Thoracic aorta (tissue), 2 donors: ENCODE results near the gene DUSP15. TPM values are rescaled to one million over a fixed set of nuclear protein-coding genes. Genes with fewer than 3 reads are reported as not detected.
A peak's percentile ranks its signal among the peaks of the same experiment; 100 is the strongest.
"Not testable (repeated sequence)": the region's sequence is repeated elsewhere in the genome, so short reads cannot be mapped to it uniquely, and the experiment has no call there.

Experiments used
- ATAC-seq: fragments of 150-250 bp; one replicate; pipeline ENCODE4 v1.8.0; 2017; ENCODE audit warnings: low read depth; ENCODE audit not compliant: insufficient number of reproducible peaks, low FRiP score
- DNase-seq: peaks from one replicate; pipeline ENCODE4 v3.0.0-alpha.2; 2020; ENCODE audit warnings: low spot score
- H3K27ac ChIP-seq, 2 donors: fragments of 200-600 bp; sonication (generic); 1 replicate in 1 of 2; 2 replicates in 1 of 2; pipeline ENCODE4 v1.5.1; 2016; ENCODE audit warnings: mild to moderate bottlenecking in 2 of 2, moderate library complexity in 2 of 2
- H3K27me3 ChIP-seq: fragments of 200-600 bp; sonication (generic); replicated peaks from 2 replicates; pipeline ENCODE4 v1.6.0; 2016; ENCODE audit warnings: mild to moderate bottlenecking; ENCODE audit not compliant: insufficient read depth
- H3K36me3 ChIP-seq: fragments of 200-600 bp; sonication (generic); one replicate; pipeline ENCODE4 v1.5.1; 2016
- H3K4me1 ChIP-seq, 2 donors: fragments of 200-600 bp; sonication (generic); 1 replicate in 1 of 2; 2 replicates in 1 of 2; pipeline versions ENCODE4 v1.5.1 to v1.6.0; 2016; ENCODE audit warnings: low read depth in 2 of 2, mild to moderate bottlenecking in 1 of 2; ENCODE audit not compliant: control insufficient read depth in 1 of 2
- H3K4me3 ChIP-seq: fragments of 200-600 bp; sonication (generic); 2 replicates; pipeline ENCODE4 v1.5.1; 2016; ENCODE audit warnings: mild to moderate bottlenecking
- H3K9me3 ChIP-seq: fragments of 200-600 bp; sonication (generic); 2 replicates; pipeline ENCODE4 v1.5.1; 2016
- total RNA-seq, 2 donors: library from RNA; depleted of rRNA; stranded (reverse); fragments of >200 nt; gene quantifications; one replicate each; pipeline versions ENCODE4 v1.1.0 to v1.2.3, GENCODE V29; 2016
- TF ChIP-seq, protein P1 (sequence below): fragments of 200-600 bp; sonication (generic); IDR thresholded peaks from one replicate; pipeline ENCODE4 v1.5.1; 2019; ENCODE audit warnings: antibody characterized with exemption

DUSP15 gene
- total RNA-seq, 2 donors from 2014 or later, result 3.9 to 5.6 TPM

GRCh38 chr20:31829731-31830130, 40.6 kb downstream of the DUSP15 start:
- H3K36me3 ChIP-seq, result no peaks in the 10 kb centered on the region
- H3K9me3 ChIP-seq, result no peaks in the 10 kb centered on the region
- ATAC-seq, result no peak
- no peaks in the 10 kb centered on the region for H3K27me3 ChIP-seq
- no peak overlapping the region for H3K4me3 ChIP-seq
- DNase-seq, result no peak
- no peak overlapping the region for H3K27ac ChIP-seq
- TF ChIP-seq, protein P1, sequence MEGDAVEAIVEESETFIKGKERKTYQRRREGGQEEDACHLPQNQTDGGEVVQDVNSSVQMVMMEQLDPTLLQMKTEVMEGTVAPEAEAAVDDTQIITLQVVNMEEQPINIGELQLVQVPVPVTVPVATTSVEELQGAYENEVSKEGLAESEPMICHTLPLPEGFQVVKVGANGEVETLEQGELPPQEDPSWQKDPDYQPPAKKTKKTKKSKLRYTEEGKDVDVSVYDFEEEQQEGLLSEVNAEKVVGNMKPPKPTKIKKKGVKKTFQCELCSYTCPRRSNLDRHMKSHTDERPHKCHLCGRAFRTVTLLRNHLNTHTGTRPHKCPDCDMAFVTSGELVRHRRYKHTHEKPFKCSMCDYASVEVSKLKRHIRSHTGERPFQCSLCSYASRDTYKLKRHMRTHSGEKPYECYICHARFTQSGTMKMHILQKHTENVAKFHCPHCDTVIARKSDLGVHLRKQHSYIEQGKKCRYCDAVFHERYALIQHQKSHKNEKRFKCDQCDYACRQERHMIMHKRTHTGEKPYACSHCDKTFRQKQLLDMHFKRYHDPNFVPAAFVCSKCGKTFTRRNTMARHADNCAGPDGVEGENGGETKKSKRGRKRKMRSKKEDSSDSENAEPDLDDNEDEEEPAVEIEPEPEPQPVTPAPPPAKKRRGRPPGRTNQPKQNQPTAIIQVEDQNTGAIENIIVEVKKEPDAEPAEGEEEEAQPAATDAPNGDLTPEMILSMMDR, result no peak
- H3K4me1 ChIP-seq, result peaks cover 0 to 11% of the 10 kb centered on the region in 2 donors

DNA sequence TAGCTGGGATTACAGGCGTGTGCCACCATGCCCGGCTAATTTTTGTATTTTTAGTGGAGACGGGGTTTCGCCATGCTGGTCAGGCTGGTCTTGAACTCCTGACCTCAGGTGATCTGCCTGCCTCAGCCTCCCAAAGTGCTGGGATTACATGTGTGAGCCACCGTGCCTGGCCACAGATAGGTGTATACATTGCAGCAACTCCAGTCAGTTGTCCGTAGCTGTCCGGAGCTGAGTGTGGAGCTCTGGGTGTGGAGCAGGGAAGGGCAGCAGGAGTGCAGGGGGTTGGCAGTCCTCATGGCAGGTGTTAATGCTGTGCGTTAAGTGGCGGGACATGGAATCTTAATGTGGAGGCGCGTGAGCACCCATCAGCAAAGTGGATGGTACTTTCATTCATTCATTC, 42.3 kb downstream of the DUSP15 start:
- not testable (repeated sequence) for DNase-seq, H3K4me3 ChIP-seq, H3K27me3 ChIP-seq, H3K9me3 ChIP-seq, H3K27ac ChIP-seq, H3K36me3 ChIP-seq, ATAC-seq
- H3K4me1 ChIP-seq, result peaks cover 0 to 22% of the 10 kb centered on the region in 2 donors

- no peaks in the 10 kb centered on the region for H3K9me3 ChIP-seq
- no peak for ATAC-seq
- H3K36me3 ChIP-seq, result no peaks in the 10 kb centered on the region
- peaks cover 0 to 30% of the 10 kb centered on the region in 2 donors for H3K4me1 ChIP-seq
- no peak overlapping the region for H3K27ac ChIP-seq
- H3K27me3 ChIP-seq, result no peaks in the 10 kb centered on the region
- H3K4me3 ChIP-seq, result no peak overlapping the region
- DNase-seq, result no peak
- TF ChIP-seq, protein P1, result no peak
Measured at GRCh38 chr20:31827059-31827458, 43.3 kb downstream of the DUSP15 start.

GRCh38 chr20:31826074-31826473, 44.3 kb downstream of the DUSP15 start:
- Histone ChIP-seq H3K9me3 (no peaks in the 10 kb centered on the region), H3K4me3 (no peak overlapping the region), H3K36me3 (no peaks in the 10 kb centered on the region), H3K27ac (no peak overlapping the region), H3K27me3 (no peaks in the 10 kb centered on the region), H3K4me1 (peaks cover 0 to 35% of the 10 kb centered on the region in 2 donors)
- TF ChIP-seq, protein P1, result no peak
- DNase-seq (no peak), ATAC-seq (no peak)

DNA sequence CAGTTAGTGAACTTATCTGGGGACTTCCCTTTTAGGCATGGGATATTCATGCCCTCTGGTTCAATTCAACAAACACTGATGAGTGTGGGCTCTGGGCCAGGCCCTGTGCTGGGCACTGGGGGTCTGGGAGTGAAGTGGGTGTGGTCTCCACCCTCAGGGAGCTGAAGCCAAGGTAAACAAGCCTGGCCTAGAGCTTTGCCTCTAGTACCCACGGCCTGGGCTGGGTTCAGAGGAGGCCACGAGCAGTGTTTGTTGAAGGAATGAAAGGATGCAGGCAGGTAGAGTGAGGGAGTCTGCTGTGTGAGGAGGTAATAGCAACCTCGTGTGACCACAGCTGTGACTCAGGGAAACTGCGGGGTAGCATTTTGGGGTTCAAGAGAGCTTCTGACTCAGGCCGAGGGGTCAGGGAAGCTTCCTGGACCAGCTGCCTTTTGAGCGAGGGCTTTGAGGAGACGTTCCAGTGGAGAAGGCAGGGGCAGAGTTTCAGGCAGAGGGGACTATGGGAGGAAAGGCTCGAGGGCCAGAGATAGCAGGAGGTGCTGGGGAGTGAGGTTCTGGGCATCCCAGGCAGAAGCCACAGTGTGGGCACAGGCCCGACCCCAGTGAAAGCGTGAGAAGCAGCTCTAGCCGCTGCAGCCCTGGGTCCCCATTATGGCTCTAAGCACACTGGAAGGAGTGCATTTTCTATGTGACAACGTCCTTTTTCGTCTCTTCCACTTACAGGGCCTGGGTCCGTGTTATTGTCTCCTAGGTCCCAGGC, 45.6 kb downstream of the DUSP15 start:
- Histone ChIP-seq H3K27ac (peak overlapping the region in 1 of 2 donors; percentile 41), H3K9me3 (no peaks in the 10 kb centered on the region), H3K4me3 (no peak overlapping the region), H3K27me3 (no peaks in the 10 kb centered on the region), H3K4me1 (peaks cover 0 to 35% of the 10 kb centered on the region in 2 donors), H3K36me3 (no peaks in the 10 kb centered on the region)
- ATAC-seq (no peak), DNase-seq (no peak)
- TF ChIP-seq, protein P1, result no peak

- Histone ChIP-seq H3K27ac (peak overlapping the region in 1 of 2 donors; percentile 41), H3K36me3 (no peaks in the 10 kb centered on the region), H3K4me1 (peaks cover 0 to 41% of the 10 kb centered on the region in 2 donors), H3K4me3 (no peak overlapping the region), H3K27me3 (no peaks in the 10 kb centered on the region), H3K9me3 (no peaks in the 10 kb centered on the region)
- ATAC-seq, result no peak
- DNase-seq, result no peak
- TF ChIP-seq, protein P1, result no peak
Measured at GRCh38 chr20:31824125-31824485, 46.2 kb downstream of the DUSP15 start.
